ENCODE measurements around the gene PRDX5.
A peak's percentile ranks its signal among the peaks of the same experiment; 100 is the strongest.

Gene PRDX5

DNA sequence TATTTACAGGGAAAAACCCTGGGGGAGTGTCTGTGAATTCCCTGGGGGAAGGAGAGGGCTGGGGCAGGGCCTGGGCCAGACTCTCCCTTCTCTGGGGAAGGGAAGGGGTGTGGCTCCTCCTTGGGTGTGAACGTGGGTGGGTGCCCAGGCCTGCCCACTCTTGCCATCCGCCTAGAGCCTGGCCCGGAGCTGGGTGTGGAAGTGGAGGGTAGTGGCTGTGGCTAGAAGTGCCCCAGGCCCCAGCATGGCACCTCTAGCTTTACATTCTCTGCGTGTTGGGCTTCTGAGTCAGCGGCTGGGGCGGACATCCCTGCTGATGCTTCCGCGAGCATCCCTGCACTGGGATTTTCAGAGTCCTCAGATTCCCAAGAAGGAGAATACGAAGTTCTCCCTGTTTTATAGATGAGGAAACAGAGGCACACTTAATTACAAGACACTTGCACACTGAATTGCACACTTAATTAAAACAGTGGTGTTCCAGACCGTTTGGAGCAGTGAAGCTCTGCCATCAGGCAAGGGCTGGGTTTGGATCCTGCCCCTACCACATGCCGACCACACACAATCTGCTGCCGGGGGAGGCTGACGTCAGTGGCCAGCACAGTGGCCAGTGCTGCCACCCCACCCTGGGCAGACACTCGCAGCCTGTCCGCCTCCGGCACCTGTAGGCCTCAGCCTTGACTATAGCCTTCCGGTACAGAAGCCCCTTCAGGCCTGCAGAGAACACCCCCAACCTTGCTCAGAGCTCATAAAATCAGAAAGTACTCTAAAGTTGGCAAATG, 41.1 kb upstream of the PRDX5 start:
- no peak overlapping the region for H3K4me3 Mint-ChIP-seq
- no peaks in the 10 kb centered on the region for H3K27me3 Mint-ChIP-seq (ENCODE audit: low read depth)
- no peaks in the 10 kb centered on the region for H3K9me3 Mint-ChIP-seq
- TF ChIP-seq, protein P1, sequence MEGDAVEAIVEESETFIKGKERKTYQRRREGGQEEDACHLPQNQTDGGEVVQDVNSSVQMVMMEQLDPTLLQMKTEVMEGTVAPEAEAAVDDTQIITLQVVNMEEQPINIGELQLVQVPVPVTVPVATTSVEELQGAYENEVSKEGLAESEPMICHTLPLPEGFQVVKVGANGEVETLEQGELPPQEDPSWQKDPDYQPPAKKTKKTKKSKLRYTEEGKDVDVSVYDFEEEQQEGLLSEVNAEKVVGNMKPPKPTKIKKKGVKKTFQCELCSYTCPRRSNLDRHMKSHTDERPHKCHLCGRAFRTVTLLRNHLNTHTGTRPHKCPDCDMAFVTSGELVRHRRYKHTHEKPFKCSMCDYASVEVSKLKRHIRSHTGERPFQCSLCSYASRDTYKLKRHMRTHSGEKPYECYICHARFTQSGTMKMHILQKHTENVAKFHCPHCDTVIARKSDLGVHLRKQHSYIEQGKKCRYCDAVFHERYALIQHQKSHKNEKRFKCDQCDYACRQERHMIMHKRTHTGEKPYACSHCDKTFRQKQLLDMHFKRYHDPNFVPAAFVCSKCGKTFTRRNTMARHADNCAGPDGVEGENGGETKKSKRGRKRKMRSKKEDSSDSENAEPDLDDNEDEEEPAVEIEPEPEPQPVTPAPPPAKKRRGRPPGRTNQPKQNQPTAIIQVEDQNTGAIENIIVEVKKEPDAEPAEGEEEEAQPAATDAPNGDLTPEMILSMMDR (IDR thresholded peaks at IDR 0.05; ENCODE audit: unreplicated experiment in 3 of 3) = no peak
- H3K27ac Mint-ChIP-seq = no peak overlapping the region
- H3K36me3 Mint-ChIP-seq (ENCODE audit: low read depth) = peaks cover 18% of the 10 kb centered on the region
- H3K4me1 Mint-ChIP-seq = peaks cover 4% of the 10 kb centered on the region

DNA sequence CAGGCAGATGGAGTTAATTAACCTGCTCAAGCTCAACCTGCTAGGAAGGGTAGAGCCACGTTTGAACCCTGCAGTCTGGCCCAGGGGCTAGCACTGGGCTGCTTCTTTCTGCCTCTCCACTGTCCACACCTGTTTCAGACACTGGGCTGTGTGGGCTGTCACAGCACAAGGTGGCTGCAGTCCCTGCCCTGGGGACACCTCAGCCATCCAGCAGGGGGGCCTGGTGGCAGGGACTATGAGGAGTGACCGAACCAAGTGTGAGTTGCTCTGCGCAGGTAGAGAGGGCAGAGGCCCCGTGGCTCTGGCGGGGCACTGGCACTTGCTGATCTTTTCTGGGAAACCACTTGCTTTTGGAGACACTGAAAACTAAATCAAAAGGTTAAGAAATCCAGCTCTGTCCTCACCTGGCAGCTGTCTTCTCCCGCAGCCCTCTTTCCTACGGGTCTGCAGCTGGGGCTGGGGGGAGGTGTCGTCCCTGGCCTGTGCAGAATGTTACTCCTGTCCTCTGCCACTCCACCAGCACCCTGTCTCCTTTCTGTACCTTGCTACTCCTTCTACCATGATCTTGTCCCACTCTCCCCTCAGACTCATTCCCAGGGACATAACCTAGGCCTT, 39.2 kb upstream of the PRDX5 start:
- no peaks in the 10 kb centered on the region for H3K27me3 Mint-ChIP-seq (ENCODE audit: low read depth)
- H3K36me3 Mint-ChIP-seq (ENCODE audit: low read depth) = peaks cover 24% of the 10 kb centered on the region
- peaks cover 4% of the 10 kb centered on the region for H3K4me1 Mint-ChIP-seq
- TF ChIP-seq, protein P1 (IDR thresholded peaks at IDR 0.05; ENCODE audit: unreplicated experiment in 3 of 3) = no peak
- peak overlapping the region in 1 of 3 experiments; percentile 16 for H3K27ac Mint-ChIP-seq
- H3K4me3 Mint-ChIP-seq = no peak overlapping the region
- H3K9me3 Mint-ChIP-seq = no peaks in the 10 kb centered on the region

DNA sequence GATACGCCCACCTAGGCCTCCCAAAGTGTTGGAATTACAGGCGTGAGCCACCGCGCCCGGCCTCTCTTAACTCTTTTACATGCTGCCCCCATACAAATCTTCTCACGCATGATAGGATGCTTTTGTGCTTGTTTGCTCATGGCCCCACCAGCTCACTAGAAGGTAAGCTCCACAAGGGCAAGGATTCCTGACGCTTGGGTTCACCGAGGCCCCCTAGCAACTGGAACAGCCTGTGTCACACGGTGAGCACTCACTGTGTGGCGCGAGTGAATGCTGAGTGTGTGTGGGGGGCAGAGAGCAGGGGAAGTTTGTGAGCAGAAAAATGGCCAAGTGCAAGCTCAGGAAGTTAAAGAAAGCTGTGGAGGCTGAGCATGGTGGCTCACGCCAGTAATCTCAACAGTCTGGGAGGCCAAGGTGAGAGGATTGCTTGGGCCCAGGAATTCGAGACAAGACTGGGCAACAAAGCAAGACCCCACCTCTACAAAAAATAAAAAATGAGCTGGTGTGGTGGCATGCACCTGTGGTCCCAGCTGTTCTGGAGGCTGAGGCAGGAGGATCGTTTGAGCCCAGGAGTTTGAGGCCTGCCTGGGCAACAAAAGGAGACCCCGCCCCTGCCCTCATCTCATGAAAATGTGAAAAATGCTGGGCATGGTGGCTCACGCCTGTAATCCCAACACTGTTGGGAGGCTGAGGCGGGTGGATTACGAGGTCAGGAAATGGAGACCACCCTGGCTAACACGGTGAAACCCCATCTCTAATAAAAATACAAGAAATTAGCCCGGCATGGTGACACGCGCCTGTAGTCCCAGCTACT, 35.8 kb upstream of the PRDX5 start:
- Mint-ChIP-seq H3K9me3 (no peaks in the 10 kb centered on the region), H3K4me3 (peak overlapping the region; percentile 49 to 75 (median 56)), H3K27ac (no peak overlapping the region), H3K27me3 (ENCODE audit: low read depth) (no peaks in the 10 kb centered on the region), H3K4me1 (peaks cover 12% of the 10 kb centered on the region), H3K36me3 (ENCODE audit: low read depth) (peaks cover 24% of the 10 kb centered on the region)
- TF ChIP-seq, protein P1 (IDR thresholded peaks at IDR 0.05; ENCODE audit: unreplicated experiment in 3 of 3) = no peak

DNA sequence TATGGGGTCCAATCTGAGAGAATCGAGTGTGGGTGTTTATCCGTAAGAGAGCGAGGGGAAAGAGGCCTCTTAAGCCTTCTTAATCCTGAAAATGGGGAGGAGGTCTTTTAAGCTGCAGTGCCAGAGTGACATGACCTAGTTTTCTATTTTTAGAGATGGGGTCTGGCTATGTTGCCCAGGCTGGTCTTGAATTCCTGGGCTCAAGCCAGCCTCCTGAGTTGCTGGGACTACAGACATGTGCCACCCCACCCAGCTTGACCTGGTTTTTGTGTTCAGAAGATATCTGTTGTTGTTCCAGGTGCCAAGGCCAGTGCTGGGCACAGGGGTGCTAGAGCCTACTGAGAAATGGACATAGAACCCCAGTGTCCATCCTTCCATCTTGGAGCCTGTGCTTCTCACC, 34.8 kb upstream of the PRDX5 start:
- H3K36me3 Mint-ChIP-seq (ENCODE audit: low read depth) = peaks cover 24% of the 10 kb centered on the region
- no peak overlapping the region for H3K27ac Mint-ChIP-seq
- peak overlapping the region; percentile 85 to 90 (median 88) for H3K4me3 Mint-ChIP-seq
- H3K9me3 Mint-ChIP-seq = no peaks in the 10 kb centered on the region
- H3K4me1 Mint-ChIP-seq = peaks cover 12% of the 10 kb centered on the region
- H3K27me3 Mint-ChIP-seq (ENCODE audit: low read depth) = peaks cover 3% of the 10 kb centered on the region
- TF ChIP-seq, protein P1 (IDR thresholded peaks at IDR 0.05; ENCODE audit: unreplicated experiment in 3 of 3) = no peak

DNA sequence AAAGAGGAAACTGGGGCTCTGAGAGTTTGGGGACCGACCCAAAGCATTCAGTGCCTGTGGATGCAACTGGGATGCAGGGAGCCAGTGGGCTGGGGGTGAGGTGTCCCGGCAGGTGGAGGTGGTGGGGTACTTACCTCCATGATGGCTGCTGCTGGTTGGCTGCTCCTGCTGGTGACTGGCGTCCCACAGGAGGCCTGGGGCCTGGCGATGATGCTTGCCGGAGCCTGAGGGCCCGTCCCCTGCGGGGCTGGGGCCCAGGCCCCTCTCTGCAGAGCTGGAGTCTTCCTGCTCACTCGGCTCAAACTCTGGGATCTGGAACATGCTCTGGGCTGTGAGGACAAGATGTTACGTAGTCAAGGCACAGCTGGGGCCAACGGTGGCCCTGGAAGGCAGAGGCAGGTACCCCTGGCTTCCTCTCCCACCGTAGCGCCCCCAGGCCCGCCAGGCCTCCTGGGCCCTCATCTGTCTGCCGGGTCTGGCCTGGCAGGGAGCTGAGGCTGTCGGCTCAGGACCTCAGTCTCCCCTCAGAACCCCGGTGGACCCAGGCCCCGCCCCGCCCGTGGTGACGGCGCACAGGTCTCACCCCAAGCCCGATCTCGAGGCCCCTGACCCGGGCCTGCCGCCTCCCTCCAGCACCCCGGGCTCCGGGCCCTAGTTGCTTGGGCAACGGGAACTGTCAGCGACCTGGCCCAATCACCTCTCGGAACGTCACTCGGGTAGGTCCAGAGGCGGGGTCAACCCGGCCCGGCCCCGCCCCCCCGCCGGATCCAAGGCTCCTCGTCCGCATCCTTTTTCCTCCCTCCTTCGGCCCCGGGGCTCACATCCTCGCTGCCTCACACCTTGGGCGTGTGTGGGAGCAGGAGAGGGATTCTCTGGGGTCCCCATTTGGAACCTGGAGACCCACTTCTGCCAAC, 33.6 kb upstream of the PRDX5 start, which contains the start of gene BAD:
TSS of gene BAD (minus strand) at position 618 of the 914 bp plus-strand sequence. CDS start at position 321, 297 bp downstream.
- TF ChIP-seq, protein P1 (IDR thresholded peaks at IDR 0.05; ENCODE audit: unreplicated experiment in 3 of 3) = no peak
- Mint-ChIP-seq H3K9me3 (no peaks in the 10 kb centered on the region), H3K27me3 (ENCODE audit: low read depth) (peaks cover 13% of the 10 kb centered on the region)

More for the DNA sequence above, 33.6 kb upstream of the PRDX5 start, which contains the start of gene BAD:
- Mint-ChIP-seq H3K27ac (peak within 1 kb of the TSS; percentile 35 to 88 (median 86)), H3K4me1 (peaks cover 8% of the 10 kb centered on the region), H3K4me3 (peak within 1 kb of the TSS; percentile 90 to 93 (median 93)), H3K36me3 (ENCODE audit: low read depth) (peaks cover 22% of the 10 kb centered on the region)

Data from nephron (organoid).